Hepatocyte (in vitro differentiated cells): ENCODE results near the gene KLF9.

Experiments
- CTCF ChIP-seq: fragments of 200-600 bp; sonication (generic); IDR thresholded peaks from 2 replicates; pipeline ENCODE4 v1.5.1; 2016; ENCODE audit warnings: antibody characterized with exemption, mild to moderate bottlenecking; ENCODE audit not compliant: poor library complexity
- EZH2 ChIP-seq: fragments of 200-600 bp; sonication (generic); IDR thresholded peaks from 2 replicates; pipeline ENCODE4 v1.6.1; 2016; ENCODE audit warnings: antibody characterized with exemption, mild to moderate bottlenecking, borderline replicate concordance

- TF ChIP-seq CTCF (no peak), EZH2 (no peak)
Measured at GRCh38 chr9:70403618-70404025, 10.8 kb downstream of the KLF9 start.
